C4-2B (cell line): Measurements from ENCODE around the gene ANKRD39.
A peak's percentile ranks its signal among the peaks of the same experiment; 100 is the strongest.

ENCODE experiments used
- H3K27ac ChIP-seq: fragments of 450-650 bp; 2 replicates; pipeline ENCODE4 v1.5.1; 2017
- ZFX ChIP-seq: fragments of 450-650 bp; IDR thresholded peaks from 2 replicates; pipeline ENCODE4 v1.6.1; 2017
- TF ChIP-seq, protein P1 (sequence below): fragments of 450-650 bp; conservative IDR thresholded peaks from 2 replicates; pipeline ENCODE4 v1.5.1; 2017; ENCODE audit warnings: mild to moderate bottlenecking

The ANKRD39 gene

DNA sequence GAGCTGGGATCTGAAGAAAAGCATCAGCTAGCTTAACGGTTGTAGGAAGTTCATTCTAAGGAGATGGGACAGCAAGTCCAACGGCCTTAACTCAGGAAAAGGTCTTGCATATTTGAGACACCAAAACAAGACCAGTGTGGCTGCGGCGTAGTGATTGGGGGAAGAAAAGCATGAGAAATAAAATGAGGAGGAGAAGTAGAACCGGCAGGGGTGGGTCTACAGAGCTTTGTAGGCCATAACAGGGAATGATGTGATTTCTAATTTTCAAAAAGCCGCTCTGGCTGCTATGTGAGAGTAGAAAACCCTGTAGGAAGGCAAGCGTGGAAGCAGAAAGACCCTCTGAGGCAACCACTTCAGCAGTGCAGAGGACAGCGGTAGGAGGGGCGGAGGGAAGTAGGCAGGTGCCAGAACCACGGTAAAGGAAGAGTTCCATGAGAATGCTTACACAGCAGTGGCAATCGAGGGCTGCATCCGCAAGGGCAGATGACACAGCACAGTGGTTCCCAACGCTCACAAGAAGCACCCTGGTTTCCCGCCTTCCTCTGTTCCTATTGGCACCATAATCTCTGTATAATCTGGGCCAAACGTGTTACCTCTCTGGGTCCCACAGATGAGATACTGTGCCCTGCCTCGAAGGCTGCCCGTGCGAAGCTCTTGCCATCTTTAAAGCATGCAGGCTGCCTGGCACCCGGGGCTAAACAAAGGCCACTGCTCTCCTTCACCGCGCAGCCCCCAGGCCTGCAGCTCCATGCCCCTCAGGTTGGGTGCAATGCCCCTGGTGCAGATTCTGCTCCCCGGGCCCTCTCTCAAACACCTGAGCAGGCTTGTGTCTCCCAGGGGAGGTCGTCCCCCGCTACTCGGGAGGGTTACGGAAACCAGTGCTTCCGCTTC lies 795 bp downstream of the ANKRD39 start:
- no peak for TF ChIP-seq ZFX
- TF ChIP-seq, protein P1, sequence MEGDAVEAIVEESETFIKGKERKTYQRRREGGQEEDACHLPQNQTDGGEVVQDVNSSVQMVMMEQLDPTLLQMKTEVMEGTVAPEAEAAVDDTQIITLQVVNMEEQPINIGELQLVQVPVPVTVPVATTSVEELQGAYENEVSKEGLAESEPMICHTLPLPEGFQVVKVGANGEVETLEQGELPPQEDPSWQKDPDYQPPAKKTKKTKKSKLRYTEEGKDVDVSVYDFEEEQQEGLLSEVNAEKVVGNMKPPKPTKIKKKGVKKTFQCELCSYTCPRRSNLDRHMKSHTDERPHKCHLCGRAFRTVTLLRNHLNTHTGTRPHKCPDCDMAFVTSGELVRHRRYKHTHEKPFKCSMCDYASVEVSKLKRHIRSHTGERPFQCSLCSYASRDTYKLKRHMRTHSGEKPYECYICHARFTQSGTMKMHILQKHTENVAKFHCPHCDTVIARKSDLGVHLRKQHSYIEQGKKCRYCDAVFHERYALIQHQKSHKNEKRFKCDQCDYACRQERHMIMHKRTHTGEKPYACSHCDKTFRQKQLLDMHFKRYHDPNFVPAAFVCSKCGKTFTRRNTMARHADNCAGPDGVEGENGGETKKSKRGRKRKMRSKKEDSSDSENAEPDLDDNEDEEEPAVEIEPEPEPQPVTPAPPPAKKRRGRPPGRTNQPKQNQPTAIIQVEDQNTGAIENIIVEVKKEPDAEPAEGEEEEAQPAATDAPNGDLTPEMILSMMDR: no peak
- peak overlapping the region; percentile 85 for H3K27ac ChIP-seq

DNA sequence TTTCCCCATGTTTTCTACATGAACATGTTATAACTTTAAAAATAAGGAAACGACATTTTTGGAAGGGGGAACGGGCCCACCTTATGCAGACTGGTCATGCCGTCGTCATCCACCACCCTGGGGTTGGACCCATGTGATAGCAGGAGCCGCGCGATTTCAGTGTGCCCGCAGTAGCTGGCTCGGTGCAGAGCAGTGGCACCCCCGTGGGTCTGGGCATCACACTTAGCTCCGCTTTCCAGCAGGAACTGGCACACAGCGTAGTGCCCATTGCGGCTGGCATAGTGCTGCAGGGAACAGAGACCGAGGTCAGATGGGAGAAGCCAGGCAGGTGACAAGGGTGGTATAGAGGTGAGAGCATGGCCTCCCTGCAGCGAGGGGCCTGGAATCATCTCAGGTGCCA lies 4.5 kb downstream of the ANKRD39 start:
- no peak overlapping the region for H3K27ac ChIP-seq
- no peak for TF ChIP-seq ZFX
- TF ChIP-seq, protein P1: no peak

DNA sequence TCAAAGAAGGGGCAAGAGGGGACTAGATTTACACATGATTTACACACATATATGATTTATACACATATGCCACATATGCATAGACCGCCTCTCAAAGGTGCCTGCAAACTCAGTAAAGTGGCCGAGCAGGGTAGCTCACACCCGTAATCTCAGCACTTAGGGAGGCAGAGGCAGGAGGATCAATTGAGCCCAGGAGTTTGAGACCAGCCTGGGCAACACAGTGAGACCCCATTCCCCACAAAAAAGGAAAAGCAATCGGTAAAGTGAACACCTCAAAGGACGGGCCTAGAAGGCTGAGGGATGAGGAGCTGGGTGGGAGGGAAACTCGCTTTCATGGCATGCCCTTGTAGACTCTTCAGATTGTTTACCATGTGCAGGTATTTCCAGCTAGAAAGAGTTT lies 5.1 kb downstream of the ANKRD39 start:
- H3K27ac ChIP-seq: no peak overlapping the region
- no peak for TF ChIP-seq ZFX
- TF ChIP-seq, protein P1: no peak

DNA sequence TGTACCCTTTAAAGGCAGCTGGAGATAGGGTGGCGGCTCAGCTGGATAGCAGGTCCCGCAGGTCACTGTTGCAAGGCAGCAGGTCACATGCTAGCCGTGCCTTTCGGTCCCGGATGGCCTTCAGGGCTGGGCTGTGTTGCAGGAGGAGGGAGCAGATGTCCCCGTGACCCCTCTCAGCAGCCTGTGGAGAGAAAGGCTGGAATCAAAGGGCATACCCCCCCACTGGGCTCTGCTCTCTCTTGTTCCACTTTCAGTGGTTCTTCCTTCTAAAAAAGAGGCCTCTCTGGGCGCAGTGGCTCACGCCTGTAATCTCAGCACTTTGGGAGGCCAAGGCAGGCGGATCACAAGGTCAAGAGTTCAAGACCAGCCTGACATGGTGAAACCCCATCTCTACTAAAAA lies 9.6 kb downstream of the ANKRD39 start:
- TF ChIP-seq ZFX: no peak
- TF ChIP-seq, protein P1: no peak
- H3K27ac ChIP-seq: no peak overlapping the region

DNA sequence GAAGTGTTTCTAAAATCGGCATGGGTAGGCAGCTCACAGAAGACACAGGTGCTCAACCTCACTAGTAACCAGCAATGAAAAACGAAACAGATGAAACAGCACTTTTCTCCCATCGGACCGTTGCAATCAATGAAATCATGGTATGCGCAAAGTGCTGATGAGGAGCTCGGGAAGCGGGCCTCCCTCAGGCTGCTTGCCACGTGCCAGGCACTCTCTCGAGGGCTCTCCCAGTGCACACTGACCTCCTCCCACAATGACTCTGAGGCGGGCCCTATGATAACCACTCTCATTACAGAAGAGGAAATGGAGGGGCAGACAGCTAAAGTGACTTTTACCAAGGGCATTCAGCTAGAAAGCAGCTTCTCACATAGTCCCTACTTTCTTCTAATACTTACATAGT lies 10.2 kb downstream of the ANKRD39 start:
- no peak for TF ChIP-seq ZFX
- TF ChIP-seq, protein P1: no peak
- H3K27ac ChIP-seq: no peak overlapping the region

DNA sequence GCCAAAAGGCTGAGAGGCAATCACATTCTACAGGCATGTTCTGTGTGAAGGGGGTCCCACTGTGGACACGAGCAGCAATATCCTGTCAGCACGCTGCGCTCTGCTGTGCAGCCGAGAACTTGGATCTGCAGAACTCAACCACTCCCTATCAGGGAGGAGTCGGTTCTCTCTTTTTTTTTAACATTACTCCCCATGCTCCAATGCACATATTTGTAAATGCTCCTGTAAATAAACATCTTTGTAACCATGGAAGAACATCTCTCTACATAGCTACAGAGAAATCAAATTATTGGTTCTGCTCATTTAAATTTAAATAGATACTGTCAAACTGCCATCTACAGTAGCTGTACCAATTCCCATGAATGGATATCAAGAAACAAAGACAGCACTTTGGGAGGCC lies 11.0 kb downstream of the ANKRD39 start:
- TF ChIP-seq ZFX: no peak
- TF ChIP-seq, protein P1: no peak
- H3K27ac ChIP-seq: no peak overlapping the region

DNA sequence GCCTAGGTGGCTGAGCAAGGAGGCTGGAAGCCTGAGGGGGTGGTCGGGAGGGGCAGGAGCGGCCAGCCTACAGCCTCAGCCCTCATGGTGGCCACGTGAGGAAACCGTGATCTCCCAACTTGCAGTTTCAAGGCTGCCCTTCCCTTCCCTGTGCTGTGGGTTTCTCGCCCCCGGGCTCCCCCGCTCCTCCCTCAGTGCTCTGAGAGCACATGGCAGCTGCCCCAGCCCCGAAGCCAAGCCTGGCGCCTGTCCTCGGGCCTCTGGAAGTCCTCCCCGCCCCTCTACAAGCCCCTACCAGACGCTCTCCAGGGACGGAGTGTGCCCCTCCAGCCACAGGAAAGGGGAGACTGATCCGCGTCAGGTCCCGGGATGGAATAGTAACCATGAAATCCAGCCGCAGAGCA lies 13.4 kb downstream of the ANKRD39 start:
- H3K27ac ChIP-seq: no peak overlapping the region
- TF ChIP-seq, protein P1: no peak
- no peak for TF ChIP-seq ZFX
